ENCODE data around the gene BPIFA1. TPM values are rescaled to one million over a fixed set of nuclear protein-coding genes. Genes with fewer than 3 reads are reported as not detected.
A peak's percentile ranks its signal among the peaks of the same experiment; 100 is the strongest.

The BPIFA1 gene
- total and polyA plus RNA-seq, 2 of the 8 experiments (the other 6 are each of a cell fraction or from before 2014, with no cell fraction given), result not detected

DNA sequence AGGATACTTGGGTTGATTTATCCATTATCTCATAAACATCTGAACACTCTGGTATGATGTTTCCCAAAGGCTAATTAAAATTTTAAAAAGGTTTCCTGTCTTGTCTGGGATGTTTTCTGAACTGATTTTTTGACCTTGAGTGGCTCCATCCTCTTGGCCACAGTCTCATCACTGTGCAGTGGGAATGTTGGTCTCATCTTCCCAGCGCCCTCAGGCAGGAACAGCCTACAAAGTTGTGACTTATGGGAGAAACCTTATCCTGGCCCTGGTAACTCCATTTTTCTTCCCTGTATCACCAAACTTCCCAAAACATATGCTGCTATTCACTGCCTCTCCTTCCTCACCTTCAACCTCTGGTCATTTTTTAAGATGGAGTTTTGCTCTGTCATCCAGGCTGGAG is 25.4 kb upstream of the BPIFA1 start:
- no peak overlapping the region for H2AFZ ChIP-seq (ENCODE audit: low read length)
- H4K8ac ChIP-seq (ENCODE audit: extremely low read depth, insufficient read depth, low read length), result no peak overlapping the region
- no peak overlapping the region for H3K4me3 ChIP-seq (ENCODE audit: extremely low read depth in 1 of 4, insufficient read depth in 2 of 4, low read depth in 3 of 4, low read length in 4 of 4)
- peaks cover 0 to 3% of the 10 kb centered on the region in 2 experiments for H4K20me1 ChIP-seq (replicated peaks in 1 of 2; ENCODE audit: control insufficient read depth in 1 of 2, insufficient read depth in 2 of 2, low read length in 2 of 2)
- no peak overlapping the region for H3K23ac ChIP-seq (ENCODE audit: insufficient read length)
- no peak for DNase-seq (ENCODE audit: low read depth in 1 of 2, low spot score in 2 of 2)
- no peak for FAIRE-seq
- no peak overlapping the region for H2BK20ac ChIP-seq (ENCODE audit: low read length)
- no peak overlapping the region for H2AK5ac ChIP-seq (ENCODE audit: low read depth, low read length)
- peak overlapping the region in 1 of 2 experiments; percentile 44; a peak in 2 of 4 replicates for H3K4me2 ChIP-seq (ENCODE audit: insufficient read depth in 1 of 2, low read depth in 2 of 2, low read length in 2 of 2)
- H3K4ac ChIP-seq (replicated peaks; ENCODE audit: insufficient read length, low read depth, low read length), result no peak overlapping the region
- no peak overlapping the region for H3K27ac ChIP-seq (ENCODE audit: low read depth, low read length)
- no peaks in the 10 kb centered on the region for H3K23me2 ChIP-seq (ENCODE audit: low read depth, low read length)
- no peak overlapping the region for H3K9ac ChIP-seq (replicated peaks in 1 of 4; ENCODE audit: extremely low read depth in 1 of 4, low read depth in 3 of 4, low read length in 3 of 4)
- H3K4me1 ChIP-seq (replicated peaks in 1 of 4; ENCODE audit: control insufficient read depth in 3 of 4, insufficient read depth in 4 of 4, low read length in 3 of 4), result 0 out of 7 replicates have a peak, but pooled peaks cover 0 to 2% (median 0%) of the 10 kb centered on the region in 4 experiments
- H2BK5ac ChIP-seq (ENCODE audit: low read depth, low read length), result no peak overlapping the region
- H2BK120ac ChIP-seq (replicated peaks; ENCODE audit: low read depth, low read length), result no peak overlapping the region
- no peak overlapping the region for H2BK15ac ChIP-seq (ENCODE audit: low read length)
- 100% methylated on average over 1 of the region's 1 CpG; no CpG with 5 or more reads in 1 of the 2 experiments for WGBS, 2 experiments (ENCODE audit: extremely low coverage in 1 of 2, insufficient coverage in 1 of 2, insufficient read length in 1 of 2, insufficient replicate concordance in 2 of 2, low coverage in 1 of 2, low lambda C conversion rate in 2 of 2, missing lambda C conversion rate in 1 of 2)
- no peaks in the 10 kb centered on the region for H3K36me3 ChIP-seq (ENCODE audit: control insufficient read depth in 2 of 4, insufficient read depth in 4 of 4, low read length in 3 of 4)
- no peak overlapping the region for H4K5ac ChIP-seq (ENCODE audit: insufficient read length, low read depth, low read length)
- H4K91ac ChIP-seq (replicated peaks; ENCODE audit: insufficient read length, low read length), result no peak overlapping the region
- H3K18ac ChIP-seq (ENCODE audit: extremely low read depth, low read length), result no peak overlapping the region
- no peak overlapping the region for H3K14ac ChIP-seq (ENCODE audit: insufficient read length)
- H2BK12ac ChIP-seq (ENCODE audit: low read depth, low read length), result no peak overlapping the region
- ChIA-PET CTCF (ENCODE audit: partially characterized antibody) (interaction anchor here (1.1 to 2.1 kb wide), 3 partner anchors 41 to 111 kb away, joined by 3 to 5 read pairs (median 3); no protein-coding TSS in a partner anchor), POLR2A (ENCODE audit: partially characterized antibody) (no interaction called here)
- H3K56ac ChIP-seq (replicated peaks; ENCODE audit: insufficient read length, low read depth, low read length), result no peak overlapping the region
- H3K9me3 ChIP-seq (ENCODE audit: insufficient read depth in 2 of 2, low read depth in 1 of 2, low read length in 1 of 2), result no peaks in the 10 kb centered on the region
- peaks cover 0 to 3% (median 1%) of the 10 kb centered on the region in 4 experiments; a peak in 4 of 7 replicates for H3K27me3 ChIP-seq (replicated peaks in 1 of 4; ENCODE audit: control insufficient read depth in 3 of 4, extremely low read depth in 1 of 4, insufficient read depth in 3 of 4, low read length in 3 of 4)
- H3K79me2 ChIP-seq (ENCODE audit: control insufficient read depth in 1 of 2, insufficient read depth in 2 of 2, low read length in 2 of 2), result no peaks in the 10 kb centered on the region
- no peaks in the 10 kb centered on the region for H3K79me1 ChIP-seq (ENCODE audit: low read depth, low read length)
- TF ChIP-seq YY1 (IDR thresholded peaks at IDR 0.05; ENCODE audit: low read depth, low read length) (no peak), RBBP5 (IDR thresholded peaks at IDR 0.05; ENCODE audit: borderline replicate concordance, low read depth, low read length) (no peak), RXRA (IDR thresholded peaks at IDR 0.05; ENCODE audit: insufficient read depth, low read depth, low read length) (no peak), TEAD4 (IDR thresholded peaks at IDR 0.05; ENCODE audit: low read depth, low read length) (no peak), CREB1 (IDR thresholded peaks at IDR 0.05) (no peak), NANOG (IDR thresholded peaks at IDR 0.05; ENCODE audit: insufficient read depth, low read depth, low read length, poor library complexity, severe bottlenecking) (no peak), BRCA1 (IDR thresholded peaks at IDR 0.05; ENCODE audit: low read depth, low read length) (no peak), GABPA (IDR thresholded peaks at IDR 0.05; ENCODE audit: borderline replicate concordance, insufficient read depth, low read length) (no peak), SRF (IDR thresholded peaks at IDR 0.05; ENCODE audit: low read depth, low read length) (no peak), CHD2 (IDR thresholded peaks at IDR 0.05; ENCODE audit: low read length) (no peak), KDM1A (IDR thresholded peaks at IDR 0.05; ENCODE audit: borderline replicate concordance, low read length) (no peak), SIN3A (conservative IDR thresholded peaks at IDR 0.05 in 1 of 2, IDR thresholded peaks at IDR 0.05 in 1 of 2; ENCODE audit: low read depth in 1 of 2, low read length in 2 of 2) (no peak), CEBPB (IDR thresholded peaks at IDR 0.05; ENCODE audit: low read depth, low read length) (no peak)
- TF ChIP-seq, protein P1, sequence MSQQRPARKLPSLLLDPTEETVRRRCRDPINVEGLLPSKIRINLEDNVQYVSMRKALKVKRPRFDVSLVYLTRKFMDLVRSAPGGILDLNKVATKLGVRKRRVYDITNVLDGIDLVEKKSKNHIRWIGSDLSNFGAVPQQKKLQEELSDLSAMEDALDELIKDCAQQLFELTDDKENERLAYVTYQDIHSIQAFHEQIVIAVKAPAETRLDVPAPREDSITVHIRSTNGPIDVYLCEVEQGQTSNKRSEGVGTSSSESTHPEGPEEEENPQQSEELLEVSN (IDR thresholded peaks at IDR 0.05), result no peak
